GM19455 (cell line): Measurements from ENCODE around the gene ZNF385D.

ENCODE experiments used
- ATAC-seq: cut with Tn5 transposase; IDR thresholded peaks from one replicate; pipeline ENCODE4 v1.9.1; 2021; ENCODE audit not compliant: unreplicated experiment

The ZNF385D gene

DNA sequence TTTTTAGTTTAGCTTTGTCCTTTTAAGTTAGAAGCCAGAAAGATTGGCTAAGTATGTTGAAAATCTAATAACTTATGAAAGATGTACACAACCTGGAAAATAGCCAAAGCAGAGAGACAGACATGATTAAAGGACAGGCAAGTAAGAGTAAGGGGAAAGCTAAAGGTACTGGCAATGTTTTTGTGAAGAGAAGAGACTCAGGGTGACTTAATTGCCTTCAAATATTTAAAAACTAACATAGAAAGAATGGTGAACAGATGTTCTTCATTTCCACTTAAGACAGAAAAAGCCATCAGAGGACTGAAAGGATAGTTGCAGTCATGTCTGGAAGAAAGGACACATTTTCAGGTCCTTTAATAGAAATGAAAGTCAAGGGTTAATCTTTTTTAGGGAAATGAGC is 68.8 kb downstream of the ZNF385D start:
- no peak for ATAC-seq

DNA sequence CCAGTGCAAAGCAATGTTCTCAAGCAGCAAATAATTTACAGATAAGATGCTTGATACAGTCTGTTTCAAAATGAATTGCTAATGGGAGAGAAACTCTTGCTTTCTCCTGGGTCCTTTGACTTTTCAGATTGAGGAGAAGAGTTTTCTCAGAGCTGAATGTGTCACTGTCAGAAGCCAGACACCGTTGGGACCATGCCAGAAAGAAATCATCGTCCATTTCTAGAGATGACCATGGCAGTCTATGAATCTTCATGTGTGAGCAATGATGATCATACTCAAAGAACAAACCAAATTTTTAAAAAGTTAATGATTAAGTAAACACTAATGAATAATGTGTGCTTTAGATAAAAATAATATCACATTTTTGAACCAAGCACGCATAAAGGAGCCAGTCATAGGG is 77.6 kb downstream of the ZNF385D start:
- ATAC-seq, result no peak

DNA sequence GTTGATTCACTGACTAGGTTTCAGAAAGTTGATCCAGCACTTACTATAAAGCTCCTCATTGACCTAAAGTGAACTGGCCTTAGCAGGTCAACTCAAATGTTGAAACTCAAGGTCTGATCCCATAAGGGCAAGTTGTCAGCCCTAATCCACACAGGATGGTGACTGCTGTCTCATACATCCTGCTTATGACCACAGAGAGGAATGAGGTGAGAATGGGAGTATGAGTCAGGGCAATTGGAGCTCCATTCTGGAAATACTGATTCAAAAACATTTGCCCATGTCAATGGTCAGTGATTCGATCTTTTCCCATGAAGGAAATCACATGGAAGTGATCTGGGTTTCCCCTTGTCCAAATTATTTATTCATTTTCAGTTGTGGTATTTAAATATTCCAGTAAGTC is 78.7 kb downstream of the ZNF385D start:
- no peak for ATAC-seq

DNA sequence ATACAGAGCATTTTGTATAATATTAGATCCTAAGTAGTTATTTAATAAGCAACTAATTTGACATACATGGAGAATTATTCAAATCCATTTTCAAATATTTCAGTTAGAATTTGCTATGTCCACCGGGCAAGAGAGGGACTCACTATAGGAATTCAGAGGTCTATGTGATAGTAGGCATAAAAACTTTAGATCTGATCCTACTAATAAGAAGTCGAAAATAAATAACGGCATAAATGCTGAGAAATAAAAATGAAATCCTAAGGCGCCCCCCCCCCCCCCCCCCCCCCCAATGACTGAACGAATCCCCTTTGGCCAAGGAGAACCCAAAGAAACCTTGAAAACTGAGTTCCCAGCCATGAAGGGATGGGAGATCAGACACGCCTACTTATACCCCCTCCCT is 80.6 kb downstream of the ZNF385D start:
- no peak for ATAC-seq

DNA sequence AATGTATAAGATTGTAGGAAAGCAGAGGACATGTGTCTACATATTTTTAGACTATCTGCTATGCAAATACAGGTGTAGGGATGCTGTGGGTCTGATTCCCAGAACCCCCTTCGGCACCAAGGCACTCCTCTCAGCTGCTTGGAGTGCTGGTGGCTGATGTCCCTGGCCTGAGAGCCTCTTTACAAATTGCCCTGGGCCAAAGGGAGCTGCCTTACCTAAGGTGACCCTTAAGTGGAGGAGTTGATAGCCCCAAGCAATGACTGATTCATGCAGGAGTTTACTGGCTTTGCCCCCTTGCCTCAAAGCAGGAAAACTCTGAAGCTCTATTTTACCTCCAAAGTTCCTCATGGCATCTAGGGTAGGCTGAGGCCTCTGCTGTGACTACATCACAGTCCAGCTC is 83.0 kb downstream of the ZNF385D start:
- no peak for ATAC-seq

GRCh38 chr3:21665444-21666100 is 85.4 kb downstream of the ZNF385D start:
- no peak for ATAC-seq

DNA sequence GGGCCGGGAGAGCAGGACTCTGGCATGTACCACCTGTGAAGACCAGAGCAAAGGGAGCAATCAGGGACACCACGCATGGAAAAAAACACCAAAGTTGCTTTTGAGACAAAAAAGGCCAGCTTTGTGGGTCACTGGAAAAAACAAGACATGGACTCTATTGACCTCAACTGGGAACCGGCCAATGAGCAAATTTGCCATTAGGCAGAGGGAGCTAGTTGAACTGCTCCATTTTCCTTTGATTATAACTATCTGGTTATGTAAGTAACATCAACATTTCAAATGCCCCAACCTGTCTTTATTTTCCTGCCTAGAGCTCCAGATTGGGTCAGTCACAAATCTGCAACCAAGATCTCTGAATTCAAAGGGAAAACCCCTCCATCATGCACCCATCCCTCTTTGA is 86.0 kb downstream of the ZNF385D start:
- no peak for ATAC-seq

GRCh38 chr3:21662403-21662802 is 88.6 kb downstream of the ZNF385D start:
- ATAC-seq, result no peak

DNA sequence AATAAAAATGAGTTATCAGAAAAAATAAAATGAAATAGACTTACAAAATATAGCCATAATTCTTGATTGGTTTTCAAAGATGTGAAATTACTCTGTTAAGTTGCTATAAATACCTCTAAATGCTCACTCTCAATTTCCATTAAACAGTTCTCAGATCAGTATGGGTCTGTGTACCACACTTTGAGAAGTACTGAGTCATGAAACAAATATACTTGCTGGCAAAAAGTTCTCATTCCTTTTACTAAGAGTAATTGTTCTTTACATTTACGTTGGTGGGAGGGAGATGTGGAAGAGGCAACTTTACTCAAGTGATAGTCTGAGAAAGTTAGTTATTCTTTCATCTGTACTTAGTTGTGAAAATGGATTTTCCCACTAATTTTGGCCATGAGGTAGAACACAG is 96.3 kb downstream of the ZNF385D start:
- ATAC-seq, result no peak

DNA sequence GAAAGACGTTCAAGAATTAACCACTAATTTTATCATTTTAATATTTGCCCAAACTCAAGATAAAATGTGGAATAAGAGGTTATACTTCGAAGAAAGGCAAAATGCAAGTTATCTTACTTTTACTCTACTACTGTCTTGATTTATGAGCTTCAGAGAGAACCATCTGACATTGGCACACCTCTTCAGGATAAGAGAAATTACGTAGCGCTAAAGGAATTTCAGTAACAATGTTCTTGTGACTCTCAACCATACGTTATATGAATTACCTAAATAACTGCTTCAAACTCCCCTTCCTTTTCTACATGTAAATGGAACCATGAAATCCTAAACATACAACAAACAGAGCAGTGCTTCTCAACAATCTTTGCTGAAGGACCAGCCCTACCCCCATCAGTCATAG is 96.8 kb downstream of the ZNF385D start:
- ATAC-seq, result no peak

DNA sequence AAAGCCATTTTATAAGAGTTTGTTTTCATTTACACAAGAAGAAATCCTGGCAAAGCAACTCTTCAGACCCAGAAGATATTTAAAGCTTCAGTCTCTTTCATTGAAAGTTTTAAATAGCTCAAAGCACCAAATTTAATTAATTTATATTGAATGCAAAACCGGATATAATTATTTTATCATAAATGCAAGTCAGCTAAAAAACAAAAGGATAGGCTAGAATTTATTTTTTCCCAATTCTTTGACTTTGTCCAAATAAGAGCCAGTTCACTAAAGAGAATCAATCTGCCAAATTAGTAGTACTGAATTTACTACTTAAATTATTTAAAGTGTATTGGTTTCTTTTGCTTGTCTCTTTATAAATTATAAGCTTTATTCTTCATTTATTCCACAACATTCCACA is 101.5 kb downstream of the ZNF385D start:
- no peak for ATAC-seq

- no peak for ATAC-seq
Measured at GRCh38 chr3:21647961-21648360, 103.0 kb downstream of the ZNF385D start.

DNA sequence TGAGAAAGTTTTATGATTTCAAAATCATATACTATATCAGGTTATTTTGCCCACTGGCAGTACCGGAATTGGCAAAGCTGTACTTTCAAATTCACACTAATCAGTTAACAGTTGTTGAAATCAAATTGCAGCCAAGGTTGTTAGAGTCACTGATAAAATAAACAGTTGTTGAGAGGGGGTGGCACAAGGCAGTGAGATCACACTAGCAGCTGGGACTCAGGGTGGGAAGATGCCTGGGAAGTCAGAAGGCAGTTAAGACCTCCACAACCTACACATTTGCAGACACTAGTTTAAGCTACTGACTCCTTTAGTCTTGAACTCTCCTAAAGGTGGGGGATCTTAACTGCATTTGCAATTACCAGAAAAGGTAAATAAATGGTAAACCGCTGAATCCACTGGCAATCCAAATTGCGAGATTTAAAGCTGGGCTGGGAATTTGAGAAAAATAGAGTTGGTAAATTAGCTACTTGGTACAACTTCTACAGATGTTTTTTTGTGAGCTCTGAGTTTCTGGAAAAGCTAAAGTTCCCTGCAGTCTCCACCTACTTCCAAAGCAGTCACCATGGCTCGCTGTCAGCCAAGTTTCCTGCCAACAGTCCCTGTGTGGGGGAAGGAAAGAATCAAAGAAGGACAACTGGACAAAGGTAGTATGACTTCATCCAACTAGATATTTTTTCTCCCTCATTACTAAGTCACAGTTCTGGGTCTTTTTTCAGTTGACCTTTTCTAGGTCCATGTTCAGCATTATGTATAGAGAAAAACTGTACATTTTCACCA is 105.7 kb downstream of the ZNF385D start:
- no peak for ATAC-seq

GRCh38 chr3:21644268-21644667 is 106.7 kb downstream of the ZNF385D start:
- ATAC-seq, result no peak

- no peak for ATAC-seq
Measured at GRCh38 chr3:21643752-21644151, 107.3 kb downstream of the ZNF385D start.

- no peak for ATAC-seq
Measured at GRCh38 chr3:21642433-21642832, 108.6 kb downstream of the ZNF385D start.

DNA sequence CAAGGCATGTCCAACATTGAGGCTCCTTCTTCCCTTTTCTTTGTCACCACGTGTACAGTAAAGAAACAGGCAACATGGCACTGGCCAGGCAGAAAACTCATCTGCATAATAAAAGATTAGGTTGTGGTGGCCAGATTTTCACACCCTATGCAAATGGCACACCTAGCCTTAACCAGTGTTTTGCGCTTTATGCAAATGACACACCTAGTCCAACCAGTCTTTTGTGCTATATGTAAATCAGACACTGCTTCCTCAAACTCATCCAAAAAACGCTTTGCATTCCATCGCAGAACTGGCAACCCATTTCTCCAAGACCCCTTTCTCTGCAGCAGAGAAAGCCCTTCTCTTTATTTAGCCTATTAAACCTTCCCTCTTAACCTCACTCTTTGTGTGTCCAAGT is 109.1 kb downstream of the ZNF385D start:
- ATAC-seq, result no peak

- no peak for ATAC-seq
Measured at GRCh38 chr3:21638488-21638887, 112.5 kb downstream of the ZNF385D start.

GRCh38 chr3:21634112-21634511 is 116.9 kb downstream of the ZNF385D start:
- no peak for ATAC-seq

DNA sequence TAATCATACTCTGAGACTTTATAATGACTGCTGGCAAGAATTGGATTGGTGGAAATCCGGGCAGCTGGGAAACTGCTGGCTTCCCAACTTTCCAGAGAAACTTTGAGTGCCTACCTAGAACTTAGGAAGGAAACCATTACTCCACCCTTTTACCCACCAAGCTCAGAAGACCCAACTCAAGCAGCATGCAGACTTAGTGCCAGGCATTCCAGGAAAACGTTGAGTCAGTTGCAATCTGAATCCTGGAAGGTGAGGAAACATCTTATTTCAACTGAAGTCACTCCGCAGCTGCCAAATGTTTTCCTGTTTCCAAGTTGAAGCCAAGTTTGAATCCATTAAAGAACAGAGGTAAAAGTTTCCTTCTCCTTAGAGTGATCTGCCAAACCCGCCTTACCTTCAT is 126.5 kb downstream of the ZNF385D start:
- ATAC-seq, result no peak

DNA sequence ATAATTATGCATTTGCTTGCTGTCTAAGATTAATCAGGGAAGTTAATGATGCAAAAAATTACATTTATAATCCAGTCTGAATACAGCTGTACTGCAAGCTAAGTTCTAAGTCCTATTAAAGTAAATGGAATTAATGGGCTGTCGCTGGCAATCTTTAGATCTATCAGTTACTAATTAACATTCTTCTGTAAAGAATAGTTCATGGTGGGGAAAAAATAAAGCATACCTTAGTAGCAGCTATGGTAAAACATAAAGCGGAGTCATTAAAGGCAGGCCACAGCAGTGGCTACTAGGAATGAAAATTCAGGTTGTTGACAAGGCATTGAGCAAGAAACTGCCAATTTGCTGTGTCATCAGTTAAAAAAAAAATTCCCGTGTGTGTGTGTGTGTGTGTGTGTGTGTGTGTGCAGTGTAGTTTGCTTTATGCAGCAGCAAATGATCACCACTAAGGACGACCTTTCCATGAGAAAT is 129.8 kb downstream of the ZNF385D start:
- ATAC-seq, result no peak

DNA sequence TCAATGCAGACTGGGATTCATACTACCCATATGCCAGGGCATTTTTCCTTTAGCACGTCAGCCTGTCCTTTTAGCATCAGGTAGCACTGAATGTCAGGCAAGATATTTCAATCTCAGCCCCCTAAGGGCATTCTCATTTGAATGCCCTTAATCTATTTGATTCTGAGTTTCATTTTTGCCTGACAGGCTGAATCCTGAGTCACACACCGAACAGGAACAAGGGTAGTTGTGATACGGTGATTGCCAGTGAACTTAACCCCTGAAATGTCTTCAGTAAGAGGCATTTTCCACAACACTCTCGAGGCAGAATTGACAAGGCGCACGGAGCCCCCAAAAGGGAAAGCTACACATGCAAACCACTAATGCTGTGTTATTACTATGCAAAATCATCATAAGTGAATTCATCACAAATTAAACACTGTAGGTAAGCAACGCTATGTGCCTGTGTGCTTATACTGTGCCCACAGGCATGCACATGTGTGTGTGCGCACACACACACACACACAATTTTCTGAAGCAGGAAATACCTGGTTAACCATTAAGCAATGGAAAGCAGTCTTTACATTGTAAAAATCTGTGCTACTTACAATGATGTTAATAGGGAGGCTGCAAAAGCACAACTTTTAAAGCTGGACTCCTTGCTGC is 130.4 kb downstream of the ZNF385D start:
- ATAC-seq, result no peak
